Activated CD8-positive, alpha-beta T cell treated with anti-CD3 and anti-CD28 coated beads for 36 hours (primary cell): ENCODE data around the gene TANGO6. TPM values are rescaled to one million over a fixed set of nuclear protein-coding genes. Genes with fewer than 3 reads are reported as not detected.

Experiments used
- ATAC-seq: fragments of 200-7000 bp; cut with Tn5 transposase; one replicate; pipeline ENCODE4 v1.10.0; 2021; ENCODE audit warnings: mild to moderate bottlenecking, moderate library complexity
- CTCF ChIA-PET: fragments of 350-600 bp; sonication (Branson Sonifier 250); formaldehyde crosslinking; loops from one replicate; lab custom pipeline; 2021; ENCODE audit warnings: antibody characterized with exemption; lab: Charles Lee
- POLR2A ChIA-PET: fragments of 350-600 bp; sonication (Branson Sonifier 250); formaldehyde crosslinking; loops from one replicate; lab custom pipeline; 2021; ENCODE audit warnings: antibody characterized with exemption; lab: Charles Lee
- DNase-seq: peaks from one replicate; pipeline ENCODE4 v3.0.0-alpha.2; 2020
- H3K27ac Mint-ChIP-seq: one replicate; pipeline ENCODE4 v1.8.0; 2021; ENCODE audit warnings: mild to moderate bottlenecking, mixed read lengths
- H3K27me3 Mint-ChIP-seq: one replicate; pipeline ENCODE4 v1.8.0; 2021; ENCODE audit warnings: mixed read lengths
- H3K36me3 Mint-ChIP-seq: one replicate; pipeline ENCODE4 v1.8.0; 2021; ENCODE audit warnings: low read depth, mixed read lengths
- H3K4me1 Mint-ChIP-seq: one replicate; pipeline ENCODE4 v1.8.0; 2021; ENCODE audit warnings: low read depth, mixed read lengths
- H3K4me3 Mint-ChIP-seq: one replicate; pipeline ENCODE4 v1.8.0; 2021; ENCODE audit warnings: mild to moderate bottlenecking, moderate library complexity, mixed read lengths
- H3K9me3 Mint-ChIP-seq: one replicate; pipeline ENCODE4 v1.8.0; 2021; ENCODE audit warnings: mixed read lengths
- CTCF ChIP-seq: fragments of 200-600 bp; IDR thresholded peaks from one replicate; pipeline ENCODE4 v1.8.0; 2022; ENCODE audit warnings: antibody characterized with exemption, mild to moderate bottlenecking
- intact Hi-C: fragments of 100-400 bp; cut with micrococcal nuclease; formaldehyde crosslinking; loops from one replicate; pipeline ENCODE4 v1.10.0; 2022
- total RNA-seq, 2 experiments: library from RNA; stranded (reverse); gene quantifications; one replicate each; pipeline ENCODE4 v1.2.3, GENCODE V29; 2021

TANGO6 gene
- total RNA-seq, 2 experiments from 2014 or later: 23.0 to 27.0 TPM

DNA sequence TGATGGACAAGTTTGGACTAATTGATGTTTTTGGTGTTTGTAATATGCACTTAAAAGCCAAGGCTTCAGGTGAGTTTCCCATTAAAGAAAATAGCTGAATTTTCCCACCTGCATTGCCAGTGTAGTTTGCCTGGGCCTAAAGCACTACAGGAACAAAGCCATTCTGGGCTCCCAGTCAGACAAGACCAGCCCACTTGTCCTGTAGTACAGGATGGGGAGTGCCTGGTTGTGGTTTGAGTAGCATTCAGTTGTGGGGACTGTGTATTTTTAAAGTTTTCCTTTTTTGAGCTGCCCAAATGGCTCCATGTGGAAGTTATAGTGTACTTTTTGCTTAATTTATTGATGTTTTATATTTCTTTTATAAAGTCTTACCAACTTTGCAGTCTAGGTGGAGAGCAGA lies 91.7 kb downstream of the TANGO6 start:
- POLR2A ChIA-PET: no interaction called here
- no peaks in the 10 kb centered on the region for H3K27me3 Mint-ChIP-seq
- H3K27ac Mint-ChIP-seq: no peak overlapping the region
- no peaks in the 10 kb centered on the region for H3K9me3 Mint-ChIP-seq
- no peaks in the 10 kb centered on the region for H3K4me1 Mint-ChIP-seq
- H3K36me3 Mint-ChIP-seq: peaks cover 36% of the 10 kb centered on the region
- CTCF ChIA-PET: no interaction called here
- intact Hi-C loops: no loop called here
- DNase-seq: no peak
- TF ChIP-seq CTCF: no peak
- no peak for ATAC-seq
- H3K4me3 Mint-ChIP-seq: no peak overlapping the region

DNA sequence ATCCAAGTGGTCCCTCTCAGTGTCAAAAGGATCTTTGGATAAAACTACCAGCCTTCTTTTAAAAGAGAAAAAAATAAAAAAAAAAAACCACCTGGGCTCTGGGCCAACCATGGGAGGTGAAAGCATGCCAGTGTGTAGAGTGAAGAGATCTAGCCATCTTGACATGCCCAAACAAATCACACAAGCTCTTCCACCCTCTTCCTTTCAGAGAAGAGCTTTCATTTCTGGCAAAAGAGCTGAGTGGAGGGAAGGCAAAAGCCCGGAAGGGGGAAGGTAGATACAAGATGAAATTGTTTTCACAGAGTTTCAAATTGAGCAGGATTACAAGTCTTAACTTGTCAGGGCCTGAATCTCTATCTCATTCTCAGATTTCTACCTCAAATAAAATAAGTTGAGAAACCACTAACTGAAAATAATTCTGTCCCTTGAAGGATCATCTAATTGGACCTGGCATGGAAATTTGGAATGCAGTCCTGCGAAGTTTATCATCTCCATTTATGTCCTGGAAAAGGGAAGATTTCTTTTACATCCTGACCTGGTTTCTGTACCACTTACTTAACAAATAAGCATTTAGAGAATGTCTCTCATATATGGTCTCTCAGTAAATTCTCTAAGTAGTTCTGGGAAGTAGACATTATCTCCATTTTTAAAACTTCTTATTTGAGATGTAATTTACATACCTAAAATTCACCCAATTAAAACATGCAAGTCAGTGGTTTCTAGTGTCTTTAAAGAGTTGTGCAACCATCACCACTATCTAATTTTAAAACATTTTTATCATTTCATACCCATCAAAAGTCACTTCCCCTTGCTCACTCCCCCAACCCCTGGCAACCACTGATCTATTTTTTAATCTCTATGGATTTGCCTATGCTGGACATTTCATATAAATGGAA lies 93.7 kb downstream of the TANGO6 start:
- intact Hi-C loops: no loop called here
- H3K36me3 Mint-ChIP-seq: peaks cover 25% of the 10 kb centered on the region
- ChIA-PET CTCF (no interaction called here), POLR2A (no interaction called here)
- H3K27ac Mint-ChIP-seq: no peak overlapping the region
- ATAC-seq (no peak), DNase-seq (no peak)
- H3K27me3 Mint-ChIP-seq: no peaks in the 10 kb centered on the region
- no peaks in the 10 kb centered on the region for H3K9me3 Mint-ChIP-seq
- no peaks in the 10 kb centered on the region for H3K4me1 Mint-ChIP-seq
- no peak overlapping the region for H3K4me3 Mint-ChIP-seq
- no peak for TF ChIP-seq CTCF

DNA sequence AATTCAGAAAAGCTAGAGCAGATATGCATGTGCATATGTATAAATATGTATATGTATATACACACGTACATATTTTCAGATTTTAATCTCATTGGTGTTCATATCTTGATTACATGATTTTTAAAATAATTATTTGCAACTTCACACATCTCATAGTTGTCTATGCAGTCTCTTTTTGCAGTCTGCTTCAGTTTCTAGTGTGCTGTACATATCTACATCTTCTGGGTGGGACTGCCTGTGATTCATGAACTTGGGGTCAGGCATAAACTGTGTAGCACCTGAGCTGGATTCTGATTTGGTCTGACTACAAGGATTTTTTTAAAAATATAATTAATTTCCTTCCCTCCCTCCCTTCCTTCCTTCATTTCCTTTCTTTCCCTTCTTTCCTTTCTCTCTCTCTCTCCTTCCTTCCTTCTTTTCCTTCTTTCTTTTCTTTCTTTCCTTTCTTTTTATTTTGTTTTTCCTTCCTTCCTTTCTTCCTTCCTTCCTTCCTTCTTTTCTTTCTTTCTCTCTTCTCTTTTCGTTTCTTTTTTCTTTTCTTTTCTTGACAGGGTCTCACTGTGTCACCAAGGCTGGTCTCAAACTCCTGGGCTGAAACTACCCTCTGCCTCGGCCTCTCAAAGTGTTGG lies 96.5 kb downstream of the TANGO6 start:
- H3K27ac Mint-ChIP-seq: no peak overlapping the region
- H3K27me3 Mint-ChIP-seq: no peaks in the 10 kb centered on the region
- ATAC-seq (no peak), DNase-seq (no peak)
- ChIA-PET POLR2A (no interaction called here), CTCF (interaction anchor here (1.0 kb wide), 1 partner anchor 49 kb away, joined by 3 read pairs; no protein-coding TSS in a partner anchor)
- intact Hi-C loops: no loop called here
- H3K4me1 Mint-ChIP-seq: no peaks in the 10 kb centered on the region
- H3K9me3 Mint-ChIP-seq: peaks cover 9% of the 10 kb centered on the region
- peaks cover 27% of the 10 kb centered on the region for H3K36me3 Mint-ChIP-seq
- no peak overlapping the region for H3K4me3 Mint-ChIP-seq
- no peak for TF ChIP-seq CTCF

DNA sequence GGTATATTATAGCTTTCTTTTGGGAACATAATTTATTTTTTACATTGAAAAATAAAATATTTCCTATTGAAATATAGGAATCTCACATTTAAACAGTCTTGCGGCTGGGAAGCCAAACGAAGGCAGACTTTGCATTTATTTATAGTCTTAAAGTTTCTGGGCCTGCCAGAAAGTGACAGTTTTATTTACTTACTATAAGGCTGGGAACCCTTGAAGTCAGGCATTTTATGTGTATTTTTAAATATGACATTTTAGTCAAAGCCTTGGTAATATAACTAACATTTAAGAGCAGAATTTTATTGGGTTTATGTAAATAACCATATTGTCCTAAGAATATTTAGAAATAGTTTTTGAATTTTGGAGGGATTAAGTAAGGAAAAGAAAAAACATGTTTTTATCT lies 97.5 kb downstream of the TANGO6 start:
- ChIA-PET CTCF (no interaction called here), POLR2A (interaction anchor here (0.6 kb wide), 1 partner anchor 13 kb away, joined by 3 read pairs; no protein-coding TSS in a partner anchor)
- Mint-ChIP-seq H3K27me3 (no peaks in the 10 kb centered on the region), H3K27ac (no peak overlapping the region), H3K9me3 (peaks cover 9% of the 10 kb centered on the region), H3K4me3 (no peak overlapping the region), H3K4me1 (no peaks in the 10 kb centered on the region), H3K36me3 (peaks cover 34% of the 10 kb centered on the region)
- no peak for TF ChIP-seq CTCF
- no peak for DNase-seq
- intact Hi-C loops: no loop called here
- no peak for ATAC-seq

DNA sequence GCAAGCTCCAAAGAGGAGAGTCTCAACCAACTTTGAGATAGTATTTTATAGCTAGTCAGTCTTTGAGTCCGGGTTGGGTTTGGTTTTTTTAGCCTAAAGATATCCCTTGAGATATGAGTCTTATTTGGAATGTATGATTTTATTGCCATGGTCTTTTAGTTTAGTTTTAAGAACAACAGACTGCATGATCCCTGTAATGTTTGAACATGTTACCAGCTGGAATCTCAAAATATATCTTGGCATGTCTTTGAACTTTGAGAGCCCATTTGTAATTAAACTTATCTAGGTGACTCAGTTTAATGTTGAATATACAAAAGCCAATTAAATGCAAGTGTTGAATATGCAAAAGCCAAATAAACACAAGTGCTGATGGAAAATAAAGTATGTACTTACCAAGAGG lies 100.6 kb downstream of the TANGO6 start:
- ChIA-PET POLR2A (no interaction called here), CTCF (no interaction called here)
- Mint-ChIP-seq H3K27me3 (no peaks in the 10 kb centered on the region), H3K9me3 (peaks cover 9% of the 10 kb centered on the region), H3K4me3 (no peak overlapping the region), H3K4me1 (no peaks in the 10 kb centered on the region), H3K27ac (no peak overlapping the region), H3K36me3 (peaks cover 26% of the 10 kb centered on the region)
- intact Hi-C loops: no loop called here
- TF ChIP-seq CTCF: no peak
- ATAC-seq (no peak), DNase-seq (no peak)
